Measurements from ENCODE around the gene UBE2QL1.

UBE2QL1 gene

GRCh38 chr5:6525422-6525821 lies 76.8 kb downstream of the UBE2QL1 start:
- CTCF ChIA-PET, result interaction anchor here (0.6 to 1.5 kb wide), 10 partner anchors 8 to 942 kb away, joined by 3 to 6 read pairs (median 3); no protein-coding TSS in a partner anchor
- POLR2A ChIA-PET, result no interaction called here
- TF ChIP-seq PRDM1 (tag by site-specific recombination; IDR thresholded peaks at IDR 0.05), result no peak
- TF ChIP-seq ZNF19 (tag by site-specific recombination; IDR thresholded peaks at IDR 0.05; ENCODE audit: low read depth), result no peak
- no peak for TF ChIP-seq ZSCAN5A (tag by site-specific recombination; IDR thresholded peaks at IDR 0.05)
- TF ChIP-seq ZNF426 (tag by site-specific recombination; IDR thresholded peaks at IDR 0.05), result no peak
- TF ChIP-seq ZNF561 (tag by site-specific recombination; IDR thresholded peaks at IDR 0.05; ENCODE audit: borderline replicate concordance), result no peak
- TF ChIP-seq KLF10 (tag by site-specific recombination; IDR thresholded peaks at IDR 0.05), result no peak
- no peak for TF ChIP-seq ZNF274 (IDR thresholded peaks at IDR 0.05; ENCODE audit: low read length)
- TF ChIP-seq ZNF274 (tag by site-specific recombination; IDR thresholded peaks at IDR 0.05; ENCODE audit: borderline replicate concordance), result no peak
- no peak for TF ChIP-seq RBAK (tag by site-specific recombination; IDR thresholded peaks at IDR 0.05)
- no peak for TF ChIP-seq KLF9 (tag by site-specific recombination; IDR thresholded peaks at IDR 0.05; ENCODE audit: low read depth)
- no peak for TF ChIP-seq MYNN (tag by site-specific recombination; IDR thresholded peaks at IDR 0.05; ENCODE audit: borderline replicate concordance)
- no peak overlapping the region for H3K4me3 ChIP-seq (ENCODE audit: low read depth, low read length)
- no peaks in the 10 kb centered on the region for H3K4me1 ChIP-seq (ENCODE audit: control insufficient read depth, insufficient read depth, low read length)
- H3K27ac ChIP-seq (ENCODE audit: extremely low read depth, low read depth, low read length), result no peak overlapping the region
- H3K9me3 ChIP-seq (ENCODE audit: control insufficient read depth, insufficient read depth, low read depth, low read length), result no peaks in the 10 kb centered on the region
- H3K36me3 ChIP-seq (ENCODE audit: control insufficient read depth in 2 of 2, insufficient read depth in 1 of 2, low read length in 2 of 2), result no peaks in the 10 kb centered on the region

- no peak for TF ChIP-seq ZNF341 (tag by site-specific recombination; IDR thresholded peaks at IDR 0.05; ENCODE audit: low read depth)
- peak; percentile 83 for TF ChIP-seq ZNF654 (tag by site-specific recombination; IDR thresholded peaks at IDR 0.05; ENCODE audit: low read depth)
- 0 out of 2 replicates have a peak, but pooled peaks have one; percentile 42 for TF ChIP-seq ZBTB48 (tag by site-specific recombination; IDR thresholded peaks at IDR 0.05)
- 0 out of 2 replicates have a peak, but pooled peaks have one; percentile 22 for TF ChIP-seq ZEB2 (tag by site-specific recombination; IDR thresholded peaks at IDR 0.05)
- 0 out of 2 replicates have a peak, but pooled peaks have one; percentile 20 for TF ChIP-seq PRDM10 (tag by site-specific recombination; IDR thresholded peaks at IDR 0.05)
- ChIA-PET CTCF (interaction anchor here (0.6 to 1.5 kb wide), 10 partner anchors 8 to 688 kb away, joined by 3 to 6 read pairs (median 3); no protein-coding TSS in a partner anchor), POLR2A (no interaction called here)
- no peaks in the 10 kb centered on the region for H3K4me1 ChIP-seq (ENCODE audit: control insufficient read depth, insufficient read depth, low read length)
- no peak overlapping the region for H3K4me3 ChIP-seq (ENCODE audit: low read depth, low read length)
- H3K9me3 ChIP-seq (ENCODE audit: control insufficient read depth, insufficient read depth, low read depth, low read length), result no peaks in the 10 kb centered on the region
- H3K36me3 ChIP-seq (ENCODE audit: control insufficient read depth in 2 of 2, insufficient read depth in 1 of 2, low read length in 2 of 2), result no peaks in the 10 kb centered on the region
- H3K27ac ChIP-seq (ENCODE audit: extremely low read depth, low read depth, low read length), result no peak overlapping the region
These were observed 77.3 kb downstream of the UBE2QL1 start for GRCh38 chr5:6525910-6526309.

- no peaks in the 10 kb centered on the region for H3K4me1 ChIP-seq (ENCODE audit: control insufficient read depth, insufficient read depth, low read length)
- POLR2A ChIA-PET, result no interaction called here
- no peaks in the 10 kb centered on the region for H3K9me3 ChIP-seq (ENCODE audit: control insufficient read depth, insufficient read depth, low read depth, low read length)
- no peaks in the 10 kb centered on the region for H3K36me3 ChIP-seq (ENCODE audit: control insufficient read depth in 2 of 2, insufficient read depth in 1 of 2, low read length in 2 of 2)
- CTCF ChIA-PET, result no interaction called here
- no peak overlapping the region for H3K4me3 ChIP-seq (ENCODE audit: low read depth, low read length)
- no peak overlapping the region for H3K27ac ChIP-seq (ENCODE audit: extremely low read depth, low read depth, low read length)
- TF ChIP-seq ZNF654 (tag by site-specific recombination; IDR thresholded peaks at IDR 0.05; ENCODE audit: low read depth) (no peak), ZNF548 (tag by site-specific recombination; IDR thresholded peaks at IDR 0.05) (no peak), KLF10 (tag by site-specific recombination; IDR thresholded peaks at IDR 0.05) (no peak)
These were observed 79.2 kb downstream of the UBE2QL1 start for GRCh38 chr5:6527749-6528455.

Data from HEK293 (cell line).